NCI-H748 (cell line): ENCODE data around the gene CNTNAP1.
"Not testable (repeated sequence)": the region's sequence is repeated elsewhere in the genome, so short reads cannot be mapped to it uniquely, and the experiment has no call there.

ENCODE experiments used
- DNase-seq: peaks from one replicate; lab custom pipeline; 2025; ENCODE audit not compliant: unreplicated experiment; lab: John Stamatoyannopoulos, UW

The CNTNAP1 gene

GRCh38 chr17:42723636-42724035 lies 41.3 kb downstream of the CNTNAP1 start:
- no peak for DNase-seq

- DNase-seq = no peak
These were observed 42.8 kb downstream of the CNTNAP1 start for GRCh38 chr17:42725143-42725542.

GRCh38 chr17:42740699-42741098 lies 58.4 kb downstream of the CNTNAP1 start:
- DNase-seq = no peak

GRCh38 chr17:42742916-42743315 lies 60.6 kb downstream of the CNTNAP1 start:
- not testable (repeated sequence) for DNase-seq

- peak; percentile 20 for DNase-seq
These were observed 61.4 kb downstream of the CNTNAP1 start for GRCh38 chr17:42743595-42744282.

GRCh38 chr17:42744283-42744805 lies 62.0 kb downstream of the CNTNAP1 start:
- DNase-seq = peak; percentile 90

- peak; percentile 96 for DNase-seq
These were observed 62.7 kb downstream of the CNTNAP1 start, which contains the start of gene EZH1 for GRCh38 chr17:42744806-42745617. TSS of gene EZH1 (minus strand) at chr17:42745040. CDS start at chr17:42728941, 16,099 bp downstream.

GRCh38 chr17:42748202-42748907 lies 66.0 kb downstream of the CNTNAP1 start:
- no peak for DNase-seq

- no peak for DNase-seq
These were observed 66.8 kb downstream of the CNTNAP1 start for GRCh38 chr17:42748908-42749798.
